Activated CD4-positive, alpha-beta T cell treated with anti-CD3 and anti-CD28 coated beads for 48 hours (primary cell): Measurements from ENCODE around the gene DKK3.

Experiments used
- DNase-seq: peaks from one replicate; pipeline ENCODE4 v3.0.0-alpha.2; 2020

DKK3 gene

DNA sequence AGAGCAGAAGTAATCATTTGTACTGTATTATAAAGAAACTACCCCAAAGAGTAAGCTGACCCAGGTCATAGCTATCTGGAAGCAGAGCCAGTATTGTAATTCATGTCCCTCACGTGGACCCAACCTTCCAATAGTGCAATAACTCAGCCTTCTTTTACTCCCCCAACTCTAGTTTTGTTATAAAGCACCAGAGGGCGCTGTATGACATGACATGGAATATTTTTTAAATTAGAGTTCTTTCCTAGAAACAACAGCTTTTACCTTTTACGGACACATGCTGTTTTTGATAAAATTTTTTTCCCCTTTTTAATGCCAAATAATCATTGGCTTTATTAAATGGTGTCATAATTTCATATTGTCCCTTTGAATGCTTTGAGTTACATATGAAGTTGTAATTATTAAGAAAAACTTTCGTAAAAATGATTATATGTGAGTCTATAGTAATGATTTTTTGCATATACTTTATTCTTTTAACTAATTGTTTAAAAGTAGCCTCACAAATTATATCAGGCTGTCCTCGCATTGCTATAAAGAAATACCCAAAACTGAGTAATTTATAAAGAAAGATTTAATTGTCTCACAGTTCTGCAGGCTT lies 76.9 kb downstream of the DKK3 start:
- no peak for DNase-seq

DNA sequence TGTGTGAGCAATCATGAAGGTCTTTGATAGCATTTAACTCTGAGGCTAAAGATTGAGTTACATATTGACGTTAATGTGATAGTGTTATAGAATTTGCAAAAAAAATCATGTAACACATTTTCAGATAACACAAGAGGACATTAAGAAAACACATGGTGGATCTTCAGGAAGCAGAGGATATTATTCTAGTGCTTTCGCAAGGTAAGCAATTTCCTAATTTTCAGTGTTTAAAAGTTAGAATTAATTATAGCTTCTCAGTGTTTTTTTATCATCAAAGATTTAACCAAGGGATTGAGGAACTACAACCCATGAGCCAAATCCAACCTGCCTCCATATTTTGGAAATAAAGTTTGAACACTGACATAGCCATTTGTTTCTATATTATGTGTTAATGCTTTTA lies 78.5 kb downstream of the DKK3 start:
- no peak for DNase-seq

- no peak for DNase-seq
These were observed 84.6 kb downstream of the DKK3 start for GRCh38 chr11:11923828-11924227.

GRCh38 chr11:11916981-11917399 lies 91.4 kb downstream of the DKK3 start:
- no peak for DNase-seq

DNA sequence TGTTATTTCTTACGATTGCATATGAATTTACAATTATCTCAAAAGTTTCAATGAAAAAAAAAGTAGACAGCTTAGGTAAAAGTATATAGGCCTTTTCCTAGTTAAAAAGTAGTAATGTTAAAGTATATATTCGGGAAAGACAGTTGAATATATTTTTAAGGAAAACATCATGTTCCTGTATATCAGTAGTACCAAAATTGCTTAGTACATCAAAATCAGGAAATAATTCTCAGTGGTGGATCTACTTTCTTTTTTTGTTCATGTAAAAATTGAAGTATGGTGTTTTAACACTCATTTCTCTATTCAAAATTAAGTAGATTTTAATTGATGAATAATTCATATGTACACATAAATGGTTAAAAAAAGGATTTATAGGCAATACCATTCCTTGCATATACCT lies 92.8 kb downstream of the DKK3 start:
- DNase-seq, result no peak

DNA sequence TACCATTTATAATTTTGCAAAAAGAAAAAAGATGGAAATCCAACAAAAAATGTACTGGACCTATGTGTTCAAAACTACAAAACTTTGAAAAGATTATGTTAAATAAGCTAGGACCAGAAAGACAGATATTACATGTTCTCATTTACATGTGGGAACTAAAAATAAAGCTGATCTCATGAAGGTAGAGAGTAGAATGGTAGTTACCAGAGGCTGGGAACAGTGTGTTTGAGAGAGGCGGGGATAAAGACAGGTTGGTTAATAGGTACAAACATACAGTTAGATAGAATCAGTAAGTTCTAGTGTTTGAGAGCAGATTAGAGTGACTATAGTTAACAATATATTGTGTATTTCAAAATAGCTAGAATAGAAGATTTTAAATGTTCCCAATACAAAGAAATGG lies 95.0 kb downstream of the DKK3 start:
- DNase-seq, result no peak
